ENCODE data around the gene LOXL1. TPM values are rescaled to one million over a fixed set of nuclear protein-coding genes. Genes with fewer than 3 reads are reported as not detected.

Gene LOXL1
- total and polyA plus RNA-seq, 2 of the 4 experiments (the other 2 are of a cell fraction), result 148 to 332 TPM

GRCh38 chr15:73968461-73968860, 42.2 kb downstream of the LOXL1 start:
- H3K4ac ChIP-seq (ENCODE audit: low read depth, low read length), result no peak overlapping the region
- no peak overlapping the region for H3K56ac ChIP-seq (ENCODE audit: extremely low read depth, insufficient read depth, low read length)
- no peak overlapping the region for H2AK9ac ChIP-seq (replicated peaks; ENCODE audit: low read depth, low read length, poor library complexity)
- no peaks in the 10 kb centered on the region for H3K79me1 ChIP-seq (ENCODE audit: low read depth in 1 of 2, low read length in 2 of 2)
- DNase-seq, result no peak
- H4K91ac ChIP-seq (ENCODE audit: insufficient read depth, low read depth, low read length), result no peak overlapping the region
- no TSS peak for BruUV-seq (replicated peaks)
- H2BK15ac ChIP-seq (ENCODE audit: low read depth, low read length), result no peak overlapping the region
- H3K9ac ChIP-seq (ENCODE audit: low read depth, low read length), result no peak overlapping the region
- CTCF ChIA-PET, result interaction anchor here (1.0 to 1.4 kb wide), 2 partner anchors 17 to 69 kb away, joined by 3 to 5 read pairs; no protein-coding TSS in a partner anchor
- dilution Hi-C loops (cut with HindIII; ENCODE audit: low sequenced_read_pairs, unreplicated experiment), result no loop called here
- H4K5ac ChIP-seq (ENCODE audit: low read depth, low read length), result no peak overlapping the region
- H3K14ac ChIP-seq (replicated peaks; ENCODE audit: low read depth, low read length), result no peak overlapping the region
- H3K9me3 ChIP-seq (ENCODE audit: control insufficient read depth, insufficient read depth, low read length), result no peaks in the 10 kb centered on the region
- no peak for TF ChIP-seq MAZ (IDR thresholded peaks at IDR 0.05; ENCODE audit: borderline replicate concordance, low read depth, low read length)
- TF ChIP-seq USF2 (IDR thresholded peaks at IDR 0.05; ENCODE audit: low read depth, low read length), result no peak
- no peak for TF ChIP-seq BHLHE40 (IDR thresholded peaks at IDR 0.05; ENCODE audit: low read depth, low read length)
- TF ChIP-seq RCOR1 (IDR thresholded peaks at IDR 0.05; ENCODE audit: insufficient replicate concordance, low read length), result no peak
- TF ChIP-seq CTCF (conservative IDR thresholded peaks at IDR 0.05; ENCODE audit: low read depth, low read length), result no peak
- no peak for TF ChIP-seq MXI1 (IDR thresholded peaks at IDR 0.05; ENCODE audit: borderline replicate concordance, low read depth, low read length)
- TF ChIP-seq RFX5 (IDR thresholded peaks at IDR 0.05; ENCODE audit: low read depth, low read length), result no peak
- TF ChIP-seq SMC3 (IDR thresholded peaks at IDR 0.05; ENCODE audit: low read depth, low read length), result no peak
- no peak for TF ChIP-seq CHD1 (IDR thresholded peaks at IDR 0.05; ENCODE audit: low read depth, low read length)
- no peak for TF ChIP-seq ELK1 (IDR thresholded peaks at IDR 0.05; ENCODE audit: borderline replicate concordance, low read depth, low read length)
- no peak overlapping the region for H3K18ac ChIP-seq (ENCODE audit: low read depth, low read length)
- H3K36me3 ChIP-seq (ENCODE audit: control insufficient read depth, insufficient read depth, low read length), result no peaks in the 10 kb centered on the region
- H3K27me3 ChIP-seq (ENCODE audit: control insufficient read depth, insufficient read depth, low read length), result no peaks in the 10 kb centered on the region
- H2BK20ac ChIP-seq (ENCODE audit: low read depth, low read length), result no peak overlapping the region
- intact Hi-C loops (cut with micrococcal nuclease), result no loop called here
- H3K23ac ChIP-seq (ENCODE audit: low read depth, low read length), result no peak overlapping the region
- no peak overlapping the region for H4K8ac ChIP-seq (ENCODE audit: low read depth in 2 of 2, low read length in 2 of 2)
- H3K9me1 ChIP-seq (ENCODE audit: insufficient read depth, low read length), result peaks cover 6% of the 10 kb centered on the region
- no peaks in the 10 kb centered on the region for H4K20me1 ChIP-seq (ENCODE audit: insufficient read depth, low read length)
- H3K4me2 ChIP-seq (ENCODE audit: low read depth, low read length), result no peak overlapping the region
- ATAC-seq (ENCODE audit: low read depth), result no peak
- H3K4me3 ChIP-seq (ENCODE audit: insufficient read depth, low read depth, low read length), result no peak overlapping the region
- peaks cover 11% of the 10 kb centered on the region for H3K4me1 ChIP-seq (ENCODE audit: control insufficient read depth, insufficient read depth, low read length)
- H2BK120ac ChIP-seq (ENCODE audit: low read depth, low read length), result no peak overlapping the region
- WGBS, 2 experiments (ENCODE audit: extremely low coverage in 2 of 2, insufficient read length in 1 of 2), result no CpG with 5 or more reads among the region's 3 CpGs
- POLR2A ChIA-PET (ENCODE audit: unreplicated experiment), result no interaction called here
- H2AFZ ChIP-seq (replicated peaks; ENCODE audit: low read length, poor library complexity), result no peak overlapping the region
- no peak overlapping the region for H2AK5ac ChIP-seq (ENCODE audit: low read depth, low read length)
- H3K27ac ChIP-seq (ENCODE audit: insufficient read depth, low read length), result no peak overlapping the region
- in situ Hi-C loops (cut with MboI; ENCODE audit: low sequenced_read_pairs), result no loop called here
- no peak overlapping the region for H2BK5ac ChIP-seq (ENCODE audit: low read depth, low read length, poor library complexity, severe bottlenecking)
